ENCODE data around the gene PDLIM7.
"Not testable (repeated sequence)": the region's sequence is repeated elsewhere in the genome, so short reads cannot be mapped to it uniquely, and the experiment has no call there.

Gene PDLIM7

DNA sequence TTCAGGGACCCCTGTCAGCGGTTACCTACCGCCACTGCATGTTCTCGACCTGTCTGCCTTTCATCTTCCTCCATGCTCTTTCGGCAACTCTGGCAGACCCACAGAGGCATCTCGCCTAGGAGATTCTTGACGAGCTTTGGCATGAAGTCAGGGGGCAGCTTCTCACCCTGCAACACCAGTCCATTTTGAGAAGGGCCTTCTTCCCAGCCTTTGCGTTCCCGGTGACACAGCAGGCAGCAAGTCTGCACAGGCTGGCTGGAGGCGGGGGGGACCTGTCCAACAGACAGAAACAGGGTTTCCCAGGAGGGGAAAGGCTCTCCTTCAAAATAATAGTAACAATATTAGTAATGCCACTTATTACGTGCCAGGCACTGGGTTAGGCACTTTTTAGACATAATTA is 41.5 kb upstream of the PDLIM7 start:
- no peak overlapping the region for H3K27ac ChIP-seq
- no peak for TF ChIP-seq ZFX (IDR thresholded peaks at IDR 0.05; ENCODE audit: borderline replicate concordance)
- TF ChIP-seq, protein P1, sequence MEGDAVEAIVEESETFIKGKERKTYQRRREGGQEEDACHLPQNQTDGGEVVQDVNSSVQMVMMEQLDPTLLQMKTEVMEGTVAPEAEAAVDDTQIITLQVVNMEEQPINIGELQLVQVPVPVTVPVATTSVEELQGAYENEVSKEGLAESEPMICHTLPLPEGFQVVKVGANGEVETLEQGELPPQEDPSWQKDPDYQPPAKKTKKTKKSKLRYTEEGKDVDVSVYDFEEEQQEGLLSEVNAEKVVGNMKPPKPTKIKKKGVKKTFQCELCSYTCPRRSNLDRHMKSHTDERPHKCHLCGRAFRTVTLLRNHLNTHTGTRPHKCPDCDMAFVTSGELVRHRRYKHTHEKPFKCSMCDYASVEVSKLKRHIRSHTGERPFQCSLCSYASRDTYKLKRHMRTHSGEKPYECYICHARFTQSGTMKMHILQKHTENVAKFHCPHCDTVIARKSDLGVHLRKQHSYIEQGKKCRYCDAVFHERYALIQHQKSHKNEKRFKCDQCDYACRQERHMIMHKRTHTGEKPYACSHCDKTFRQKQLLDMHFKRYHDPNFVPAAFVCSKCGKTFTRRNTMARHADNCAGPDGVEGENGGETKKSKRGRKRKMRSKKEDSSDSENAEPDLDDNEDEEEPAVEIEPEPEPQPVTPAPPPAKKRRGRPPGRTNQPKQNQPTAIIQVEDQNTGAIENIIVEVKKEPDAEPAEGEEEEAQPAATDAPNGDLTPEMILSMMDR (IDR thresholded peaks at IDR 0.05), result no peak

DNA sequence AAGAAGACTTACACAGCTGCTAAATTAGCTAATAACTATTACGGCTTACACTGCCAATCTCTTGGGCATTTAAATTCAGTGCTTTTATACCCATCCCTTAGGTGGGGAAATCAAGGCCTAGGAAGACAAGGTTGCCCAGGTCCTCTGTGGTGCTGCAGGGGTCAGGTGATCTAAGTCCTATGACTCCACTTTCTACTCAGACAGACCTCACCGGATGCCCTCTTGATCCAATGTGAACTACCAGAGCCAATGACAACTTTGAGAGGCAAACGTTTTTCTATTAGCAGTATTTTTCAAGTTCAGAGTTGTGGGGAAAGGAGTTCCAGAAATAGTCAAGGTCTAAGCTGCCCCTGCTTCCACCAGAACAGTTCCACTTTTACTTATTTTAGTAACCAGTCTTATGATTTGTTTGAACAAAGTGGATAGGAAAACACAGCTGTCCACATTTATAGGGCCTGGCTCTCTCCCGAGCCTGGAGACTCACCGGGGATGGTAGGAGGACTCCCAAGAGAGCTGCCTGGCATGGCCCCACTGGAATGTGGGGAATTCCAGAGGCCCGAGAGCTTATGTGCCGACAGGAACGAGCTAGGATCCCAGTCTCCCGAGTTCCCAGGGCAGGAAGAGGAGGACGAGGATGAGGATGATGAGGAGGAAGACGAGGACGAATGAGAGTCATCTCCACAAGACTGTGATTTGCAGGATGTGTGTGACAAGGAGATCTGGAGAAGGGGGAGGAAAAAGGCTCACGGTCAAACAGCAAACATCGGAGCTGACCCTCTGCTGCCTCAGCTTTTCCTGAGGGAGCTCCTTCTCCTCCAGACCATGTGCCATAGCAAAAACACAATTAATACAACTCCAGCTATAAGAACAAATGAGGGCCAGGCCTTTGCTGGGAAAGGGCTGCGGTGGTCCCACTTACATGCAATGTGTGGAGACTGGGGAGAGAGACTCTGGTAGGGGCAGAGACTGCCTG is 40.3 kb upstream of the PDLIM7 start:
- no peak overlapping the region for H3K27ac ChIP-seq
- TF ChIP-seq, protein P1 (IDR thresholded peaks at IDR 0.05), result no peak

DNA sequence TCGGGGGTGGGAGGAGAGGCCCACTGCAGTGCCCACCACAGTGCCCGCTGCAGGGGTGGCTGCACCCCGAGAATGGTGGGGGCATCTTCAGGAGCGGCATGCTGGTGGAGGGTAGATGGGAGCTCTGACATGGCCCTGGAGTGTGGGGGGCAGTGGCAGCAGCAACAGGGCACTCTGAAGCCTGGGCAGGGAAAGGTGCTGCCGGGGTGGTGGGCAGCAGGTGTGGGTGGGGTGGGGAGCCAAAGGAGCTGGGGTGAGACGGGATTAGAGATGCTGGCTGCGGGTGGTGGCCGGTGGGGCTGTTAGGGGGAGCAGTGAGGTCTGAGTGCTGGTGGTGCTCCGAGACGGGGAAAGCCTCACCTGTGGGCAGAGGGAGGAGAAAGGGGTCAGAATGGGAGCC is 39.0 kb upstream of the PDLIM7 start:
- H3K27ac ChIP-seq, result no peak overlapping the region
- TF ChIP-seq, protein P1 (IDR thresholded peaks at IDR 0.05), result no peak

DNA sequence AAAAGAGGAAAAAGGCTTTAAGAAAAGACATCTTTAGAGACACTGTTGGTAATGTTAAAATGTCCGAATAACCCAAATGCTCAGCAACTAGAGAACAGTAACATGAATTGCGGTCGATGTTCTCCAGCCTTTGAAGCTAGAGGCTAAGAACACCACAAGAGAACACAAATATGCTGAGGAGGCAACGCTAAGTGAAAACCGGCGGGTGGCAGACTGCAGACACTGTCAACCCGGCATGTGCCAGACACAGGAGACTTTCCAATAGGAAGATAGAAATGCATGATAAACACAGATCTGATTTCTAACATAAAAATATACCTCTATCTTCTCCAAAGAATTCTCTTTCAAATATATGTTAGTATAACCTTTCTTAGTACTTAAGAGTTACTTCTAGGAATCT is 37.7 kb upstream of the PDLIM7 start:
- no peak for TF ChIP-seq ZFX (IDR thresholded peaks at IDR 0.05; ENCODE audit: borderline replicate concordance)
- TF ChIP-seq, protein P1 (IDR thresholded peaks at IDR 0.05), result no peak
- no peak overlapping the region for H3K27ac ChIP-seq

DNA sequence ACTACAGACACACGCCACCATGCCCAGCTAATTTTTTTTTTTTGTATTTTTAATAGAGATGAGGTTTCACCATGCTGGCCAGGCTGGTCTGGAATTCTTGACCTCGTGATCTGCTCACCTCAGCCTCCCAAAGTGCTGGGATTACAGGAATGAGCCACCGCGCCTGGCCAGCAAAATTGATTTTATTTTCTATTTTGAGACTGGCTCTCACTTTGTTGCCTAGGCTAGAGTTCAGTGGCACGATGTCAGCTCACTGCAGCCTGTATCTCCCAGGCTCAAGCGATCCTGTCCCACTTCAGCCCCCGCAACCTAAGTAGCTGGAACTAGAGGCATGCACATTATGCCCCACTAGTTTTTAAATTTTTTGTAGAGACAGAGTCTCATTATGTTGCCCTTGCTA is 37.0 kb upstream of the PDLIM7 start:
- not testable (repeated sequence) for H3K27ac ChIP-seq

DNA sequence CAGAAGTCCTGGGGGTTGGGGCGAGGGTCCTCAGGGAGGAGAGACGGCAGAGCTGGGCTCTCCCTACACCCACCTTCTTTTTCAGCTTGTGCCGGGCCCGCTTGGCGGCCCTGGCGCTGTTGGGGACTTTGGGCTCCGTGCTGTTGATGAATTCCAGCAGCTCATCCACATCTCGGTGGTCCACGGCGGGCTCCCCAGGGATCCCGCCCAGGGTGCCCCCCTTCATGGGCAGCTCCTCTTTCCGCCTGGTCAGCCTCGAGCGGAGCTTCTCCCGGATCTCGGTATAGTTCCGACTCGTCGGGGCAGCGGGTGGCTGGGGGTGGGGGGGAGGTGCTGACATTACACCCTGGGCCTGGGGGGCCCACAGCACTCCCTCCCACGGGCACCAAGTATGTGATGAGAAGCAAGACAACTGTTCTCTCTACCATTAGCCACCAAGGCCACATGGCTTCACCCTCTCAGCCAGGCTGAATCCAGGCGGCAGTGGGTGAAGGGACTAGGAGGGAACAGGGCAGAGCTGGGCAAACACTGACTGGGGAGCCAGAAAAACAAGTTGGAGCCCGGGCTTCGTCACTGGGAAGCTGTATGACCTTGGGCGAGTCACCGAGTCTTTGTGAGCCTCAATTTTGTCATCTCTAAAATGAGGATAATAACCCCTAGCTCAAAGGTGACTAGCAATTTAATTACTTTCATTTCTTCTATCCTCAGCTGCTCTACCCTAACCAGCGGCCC is 34.0 kb upstream of the PDLIM7 start:
- no peak for TF ChIP-seq ZFX (IDR thresholded peaks at IDR 0.05; ENCODE audit: borderline replicate concordance)
- TF ChIP-seq, protein P1 (IDR thresholded peaks at IDR 0.05), result no peak
- no peak overlapping the region for H3K27ac ChIP-seq

DNA sequence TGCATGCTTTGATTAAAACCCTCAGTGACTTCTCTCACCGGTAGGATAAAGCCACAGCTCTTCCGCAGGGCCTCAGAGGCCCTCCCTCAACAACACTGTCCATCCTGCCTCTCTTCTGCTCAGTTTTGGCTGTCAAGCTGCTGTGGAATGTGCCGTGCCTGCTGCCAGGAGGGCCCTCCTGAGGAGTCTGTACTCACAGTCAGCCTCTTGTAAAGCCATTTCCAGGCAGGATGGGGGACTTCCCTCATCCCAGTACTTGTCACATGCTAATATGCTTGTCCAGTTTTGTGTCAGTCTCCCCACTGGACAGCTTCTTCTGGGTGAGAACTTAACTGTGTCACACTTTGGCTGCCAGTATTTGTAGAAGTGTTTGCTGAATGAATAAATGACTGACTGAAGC is 33.2 kb upstream of the PDLIM7 start:
- no peak overlapping the region for H3K27ac ChIP-seq
- no peak for TF ChIP-seq ZFX (IDR thresholded peaks at IDR 0.05; ENCODE audit: borderline replicate concordance)
- TF ChIP-seq, protein P1 (IDR thresholded peaks at IDR 0.05), result no peak
